Stimulated activated CD4-positive, alpha-beta T cell treated with anti-CD3 and anti-CD28 coated beads, Interleukin-12 subunit alpha, Interleukin-12 subunit beta, amount 100 ng/mL, for 24 hours (primary cell): ENCODE results near the gene PDE6G.
"Not testable (repeated sequence)": the region's sequence is repeated elsewhere in the genome, so short reads cannot be mapped to it uniquely, and the experiment has no call there.

Source experiments
- DNase-seq, 2 experiments: peaks; one replicate each; pipeline ENCODE4 v3.0.0-alpha.2; 2020; ENCODE audit warnings: low read depth in 2 of 2

Gene PDE6G

DNA sequence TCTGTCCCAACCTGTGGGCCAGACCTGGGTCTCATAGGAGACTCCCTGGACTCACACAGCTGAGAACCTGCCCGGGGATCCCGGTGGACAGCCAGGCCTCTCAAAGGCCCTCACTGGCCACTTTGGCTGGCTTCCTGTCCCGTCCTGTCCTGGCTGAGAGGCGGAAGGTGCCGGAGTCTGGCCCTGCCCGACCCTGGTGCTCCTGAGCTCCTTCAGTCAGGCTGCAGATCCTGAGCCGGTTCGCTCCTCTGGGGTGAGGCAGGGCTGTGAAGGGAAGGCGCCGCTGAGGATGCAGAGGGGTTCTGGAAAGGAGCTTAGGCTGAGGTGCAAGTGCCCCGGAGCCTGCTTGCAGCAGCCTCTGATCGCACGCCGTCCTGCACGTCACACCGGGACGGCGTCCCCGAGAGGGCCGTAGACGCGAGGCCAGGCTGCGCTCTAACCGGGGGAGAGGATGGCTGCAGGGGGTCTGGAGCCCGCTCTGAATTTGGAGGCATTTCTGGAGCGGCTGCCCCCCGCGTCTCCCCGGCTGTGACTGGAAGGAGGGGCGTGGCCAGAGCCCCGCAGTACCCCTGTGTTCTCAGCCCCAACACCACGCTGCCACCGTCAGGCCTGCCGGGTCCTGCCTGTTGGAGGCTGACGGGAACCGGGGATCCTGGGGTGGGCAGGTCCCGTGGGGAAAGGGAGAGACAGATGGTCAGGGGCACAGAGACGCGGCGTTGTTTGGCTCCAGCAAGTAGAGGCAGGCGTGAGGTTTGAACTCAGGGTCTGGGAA lies 31.6 kb upstream of the PDE6G start:
- DNase-seq, result no peak

DNA sequence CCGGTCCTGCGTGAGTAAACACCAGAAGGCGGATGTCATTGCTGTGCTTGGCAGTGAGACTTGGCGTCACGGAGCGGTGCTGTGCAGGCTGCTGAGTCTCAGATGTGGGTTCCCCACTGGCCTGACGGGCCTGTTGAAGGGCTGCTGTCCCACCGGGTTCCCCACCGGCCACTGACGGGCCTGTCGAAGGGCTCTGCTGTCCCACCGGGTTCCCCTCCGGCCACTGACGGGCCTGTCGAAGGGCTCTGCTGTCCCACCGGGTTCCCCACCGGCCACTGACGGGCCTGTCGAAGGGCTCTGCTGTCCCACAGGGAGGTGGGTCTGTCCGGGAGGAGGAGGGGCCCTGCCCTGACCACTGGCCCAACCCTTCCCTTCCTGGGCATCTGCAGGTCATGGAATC lies 30.3 kb upstream of the PDE6G start:
- no peak for DNase-seq

DNA sequence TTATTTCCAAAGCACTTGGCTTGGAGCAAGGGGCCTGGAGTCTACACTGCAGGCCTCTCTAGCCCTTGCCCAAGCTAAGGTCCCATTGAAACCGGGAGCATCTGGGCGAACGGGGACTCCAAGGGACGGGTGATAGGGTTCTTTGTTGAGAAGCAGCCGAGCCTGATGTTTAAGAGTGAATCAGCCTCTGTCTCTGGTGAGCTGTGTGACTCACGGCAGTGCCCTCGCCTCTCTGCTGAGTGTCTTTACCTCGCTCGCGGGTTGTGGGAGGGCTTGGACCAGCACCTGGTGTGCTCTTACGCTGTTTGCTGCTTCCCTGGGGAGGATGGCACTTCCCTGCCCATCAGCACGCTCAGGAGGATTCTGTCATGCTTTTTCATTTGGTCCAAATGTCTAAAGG lies 28.8 kb upstream of the PDE6G start:
- DNase-seq, result peak in 1 of 2 experiments; percentile 28

DNA sequence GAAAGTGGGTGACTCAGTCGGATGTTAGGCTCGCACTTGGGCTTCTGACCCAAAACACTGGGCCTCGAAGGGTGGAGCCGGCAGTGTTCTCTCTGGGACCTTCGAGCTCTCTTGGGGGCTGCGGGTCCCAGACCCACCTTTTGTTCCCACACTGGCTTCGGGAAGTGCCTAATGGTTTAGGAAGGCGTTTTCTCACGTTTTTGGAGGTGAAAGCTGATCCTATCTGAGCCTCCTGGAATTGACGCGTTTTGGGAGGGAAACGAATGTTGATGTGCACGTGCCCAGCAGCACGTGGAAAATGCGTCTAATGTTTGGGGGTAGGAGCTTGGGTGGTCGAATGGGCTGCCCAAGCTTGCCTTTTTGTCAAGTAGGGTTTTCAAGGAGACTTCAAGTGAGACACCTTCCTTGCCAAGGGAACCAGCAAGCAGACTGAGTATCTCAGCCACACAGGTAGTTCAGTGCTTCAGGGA lies 28.1 kb upstream of the PDE6G start:
- no peak for DNase-seq

DNA sequence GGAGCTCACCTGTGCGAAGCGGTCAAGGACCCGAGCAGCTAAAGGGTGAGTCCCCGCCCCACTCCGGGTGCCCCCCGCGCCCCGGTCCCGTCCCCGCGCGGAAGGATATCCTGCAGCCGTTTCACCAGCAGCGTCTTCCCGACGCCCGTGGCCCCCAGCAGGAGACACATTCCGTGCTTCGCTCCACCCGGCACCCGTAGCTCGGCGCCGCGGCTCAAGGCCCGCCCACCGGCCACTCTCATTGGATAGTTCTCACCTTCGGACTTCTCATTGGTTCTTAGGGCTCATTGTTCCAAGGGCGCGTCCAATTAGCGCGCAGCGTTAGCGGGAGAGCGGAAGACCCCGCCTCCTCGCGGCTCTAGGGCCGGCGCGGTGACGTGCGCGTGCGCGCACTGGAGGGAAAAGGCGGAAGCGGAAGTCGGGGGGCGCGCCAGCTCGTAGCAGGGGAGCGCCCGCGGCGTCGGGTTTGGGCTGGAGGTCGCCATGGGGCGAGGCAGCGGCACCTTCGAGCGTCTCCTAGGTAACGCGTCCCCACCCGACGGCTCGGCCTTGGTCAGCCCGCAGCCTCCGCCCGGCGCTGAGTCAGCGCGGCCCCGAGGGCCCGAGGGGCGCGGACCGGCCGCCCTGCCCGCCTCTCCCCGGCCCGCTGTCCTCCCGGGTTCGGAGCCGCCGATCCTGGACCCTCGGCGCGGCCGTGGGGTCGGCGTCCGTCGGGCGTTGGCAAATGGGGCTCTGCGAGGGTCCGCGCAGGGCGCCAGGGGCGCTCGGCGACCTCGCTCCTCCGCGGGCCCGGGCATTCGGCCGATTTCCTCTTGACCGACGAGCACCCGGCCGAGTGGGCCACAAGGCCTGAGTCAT lies 27.5 kb upstream of the PDE6G start, which contains the start of the genes ARL16 and HGS:
TSS of gene ARL16 (minus strand) at position 214 of the 858 bp plus-strand sequence. CDS start at position 170, 44 bp downstream.
TSS of gene HGS (plus strand) at position 428 of the 858 bp plus-strand sequence. CDS start at position 484, 56 bp downstream.
- peak; percentile 97 for DNase-seq

DNA sequence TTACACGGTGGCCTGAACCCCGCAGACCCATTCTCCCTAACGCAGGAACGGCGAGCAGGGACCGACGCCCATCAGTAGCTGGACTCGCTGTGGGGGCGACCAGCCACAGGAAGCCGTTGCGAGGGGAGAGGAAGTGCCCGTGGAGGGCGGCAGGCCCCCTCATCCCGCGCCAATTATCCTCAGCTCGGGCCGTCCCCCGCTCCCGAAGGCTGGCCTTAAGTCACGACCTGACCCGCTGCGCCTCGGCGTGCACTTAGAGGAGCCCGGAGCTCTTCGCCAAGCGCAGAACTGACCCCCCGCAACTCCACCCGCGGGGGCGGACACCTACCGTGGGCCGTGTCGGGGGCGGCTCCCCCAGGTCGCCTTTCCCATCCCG lies 26.9 kb upstream of the PDE6G start:
- DNase-seq, result no peak

DNA sequence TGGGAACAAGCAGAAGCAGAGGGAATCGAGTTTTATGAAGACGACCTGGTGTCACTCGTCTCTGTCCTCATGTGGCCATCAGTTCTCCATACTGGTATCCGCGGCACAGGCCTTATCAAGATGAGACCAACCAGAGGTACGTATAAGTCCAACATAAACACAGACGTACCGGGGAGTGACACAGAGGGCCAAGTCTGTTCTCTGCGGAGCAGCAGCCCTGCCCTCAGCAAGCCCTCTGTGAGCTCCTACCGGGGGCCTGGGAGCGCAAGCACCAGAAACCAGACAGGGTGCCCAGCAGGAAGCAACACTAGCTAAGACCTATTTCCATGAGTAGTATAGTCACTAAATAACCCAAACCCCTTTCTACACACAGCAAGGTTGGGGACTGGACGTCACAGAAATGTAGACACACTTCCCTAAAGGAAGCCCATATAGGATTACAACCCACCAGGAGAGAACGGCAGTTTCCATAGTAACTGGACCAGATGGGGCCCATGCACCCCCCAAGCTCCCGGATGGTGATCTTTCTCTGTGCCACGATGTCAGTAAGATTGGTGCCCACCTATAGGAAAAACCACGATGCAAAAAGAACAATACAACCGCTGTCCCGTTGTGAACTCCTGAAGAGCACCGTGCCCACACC lies 26.3 kb upstream of the PDE6G start:
- no peak for DNase-seq

DNA sequence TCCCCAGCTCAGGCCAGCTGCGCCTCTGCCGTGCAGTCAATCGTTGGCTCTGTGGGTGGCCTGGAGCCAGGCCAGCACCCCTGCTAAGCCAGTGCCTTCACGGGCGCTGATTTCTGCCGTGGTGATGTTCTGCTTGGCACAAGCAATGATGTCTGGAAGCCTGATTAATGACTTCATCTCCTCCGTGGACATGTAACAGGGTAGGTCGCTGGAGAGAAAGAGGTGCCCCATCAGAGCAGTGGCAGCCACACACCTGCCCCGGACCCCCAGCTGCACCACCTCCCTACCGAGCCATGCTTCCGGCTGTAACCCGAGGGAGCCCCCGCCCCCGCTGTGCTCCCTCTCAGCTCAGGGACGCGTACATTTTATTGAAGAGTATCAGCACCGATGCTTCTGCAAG lies 25.3 kb upstream of the PDE6G start:
- no peak for DNase-seq

DNA sequence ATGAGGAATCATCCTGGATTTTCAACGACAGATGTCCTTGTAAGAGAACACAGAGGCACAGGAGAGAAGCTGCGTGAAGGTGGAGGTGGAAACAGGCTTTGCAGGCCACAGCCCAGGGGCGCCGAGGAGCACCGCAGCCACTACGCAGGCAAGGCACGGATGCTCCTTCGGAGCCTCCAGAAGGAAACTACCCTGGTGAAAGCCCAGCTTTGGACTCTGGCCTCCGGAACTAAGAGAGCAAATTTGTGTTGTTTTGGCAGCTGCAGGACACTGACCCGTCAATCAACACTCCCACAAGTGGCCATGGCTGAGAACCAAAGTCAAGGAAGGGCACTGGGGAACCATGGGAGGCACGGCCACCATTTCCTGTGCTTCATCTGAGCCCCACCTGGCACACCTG lies 23.8 kb upstream of the PDE6G start:
- DNase-seq, result no peak

DNA sequence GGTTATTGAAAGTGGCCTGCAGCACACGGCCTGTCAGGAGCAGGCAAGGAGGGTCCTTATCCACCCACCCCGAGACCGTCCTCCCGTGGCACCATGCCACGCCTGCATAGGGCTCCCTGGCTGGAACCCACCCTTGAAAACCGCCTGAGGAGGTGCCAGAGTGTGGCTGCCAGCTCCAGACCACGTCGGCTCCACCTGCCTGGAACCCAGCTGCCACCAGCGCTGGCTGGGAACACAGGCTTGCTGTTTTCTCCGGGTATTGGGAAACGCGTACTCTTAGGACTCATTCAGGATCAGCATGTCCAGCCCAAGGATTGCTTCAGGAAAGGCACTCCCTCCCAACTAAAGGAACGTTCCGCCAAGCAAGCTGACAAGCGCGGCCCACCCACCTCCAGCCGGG lies 20.6 kb upstream of the PDE6G start:
- no peak for DNase-seq

DNA sequence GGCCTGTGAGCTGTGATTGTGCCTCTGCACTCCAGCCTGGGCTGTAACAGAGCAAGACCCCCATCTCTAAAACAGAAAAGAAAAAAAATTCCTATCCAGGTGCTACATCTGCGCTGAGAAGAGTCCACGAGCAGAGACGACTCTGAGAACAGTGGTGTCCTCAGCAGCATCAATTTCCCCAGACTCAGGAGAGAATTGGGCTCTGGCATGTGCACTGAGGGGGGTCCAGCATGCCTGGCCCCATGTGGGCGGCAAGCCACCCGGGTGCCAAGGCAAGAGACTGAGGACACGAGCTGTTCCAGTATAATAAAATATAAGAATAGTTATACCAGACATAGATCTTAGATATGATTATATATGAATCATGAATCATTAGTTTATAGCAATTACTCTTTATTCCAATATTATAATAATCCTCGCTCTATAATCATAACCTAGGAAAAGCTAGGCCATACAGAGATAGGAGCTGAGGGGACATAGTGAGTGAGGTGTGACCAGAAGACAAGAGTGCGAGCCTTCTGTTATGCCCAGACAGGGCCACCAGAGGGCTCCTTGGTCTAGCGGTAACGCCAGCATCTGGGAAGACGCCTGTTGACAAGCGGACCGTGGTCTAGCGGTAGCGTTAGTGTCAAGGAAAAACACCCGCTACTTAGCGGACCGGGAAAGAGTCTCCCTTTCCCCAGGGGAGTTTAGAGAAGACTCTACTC lies 19.3 kb upstream of the PDE6G start:
- not testable (repeated sequence) for DNase-seq

DNA sequence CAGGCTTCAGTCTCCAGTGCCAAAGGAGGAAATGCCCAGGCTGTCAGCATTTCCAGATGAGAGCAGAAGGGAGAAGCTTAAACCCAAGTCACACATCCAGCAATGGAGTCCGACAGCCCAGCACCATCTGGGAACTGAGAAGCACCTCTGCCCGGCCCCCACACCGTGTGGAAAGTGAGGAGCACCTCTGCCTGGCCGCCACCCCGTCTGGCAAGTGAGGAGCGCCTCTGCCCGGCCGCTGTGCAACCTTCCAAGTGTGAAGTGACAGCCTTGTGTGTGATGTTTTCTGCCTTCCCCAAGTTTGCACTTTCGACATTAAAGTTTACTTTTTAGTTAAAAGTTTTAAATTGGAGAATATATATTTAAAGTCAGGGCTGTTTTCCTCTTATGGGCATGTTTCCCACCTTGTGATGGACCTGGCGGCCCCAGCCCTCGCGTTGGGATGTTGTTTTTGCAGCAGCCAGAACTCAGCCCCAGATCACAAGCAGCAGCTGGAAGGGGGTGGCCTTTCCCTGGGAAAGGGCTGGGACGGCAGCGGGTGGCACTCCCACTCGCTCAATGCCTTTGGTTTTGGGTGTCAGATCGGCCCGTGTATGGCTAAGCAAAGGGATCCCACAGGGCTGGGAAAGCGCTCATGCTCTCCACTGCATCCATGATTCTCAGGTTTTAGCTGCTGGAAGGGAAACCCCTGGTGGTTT lies 17.4 kb upstream of the PDE6G start:
- no peak for DNase-seq

DNA sequence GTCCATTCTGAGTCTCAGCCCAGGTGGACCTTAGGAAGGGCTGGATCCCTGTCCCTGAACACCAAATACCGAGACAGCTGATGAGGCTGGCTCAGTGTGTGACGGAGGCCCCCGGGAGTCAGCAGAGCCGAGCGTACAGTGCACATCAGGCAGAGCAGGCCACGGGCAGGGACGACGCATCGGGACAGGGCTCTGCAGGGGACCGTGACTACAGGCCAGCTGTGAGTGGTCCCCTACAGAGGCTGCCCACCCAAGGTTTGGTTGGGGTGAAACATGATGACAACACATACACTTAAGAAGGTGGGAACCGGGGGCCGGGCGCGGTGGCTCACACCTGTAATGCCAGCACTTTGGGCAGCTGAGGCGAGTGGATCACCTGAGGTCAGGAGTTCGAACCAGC lies 16.6 kb upstream of the PDE6G start:
- no peak for DNase-seq

DNA sequence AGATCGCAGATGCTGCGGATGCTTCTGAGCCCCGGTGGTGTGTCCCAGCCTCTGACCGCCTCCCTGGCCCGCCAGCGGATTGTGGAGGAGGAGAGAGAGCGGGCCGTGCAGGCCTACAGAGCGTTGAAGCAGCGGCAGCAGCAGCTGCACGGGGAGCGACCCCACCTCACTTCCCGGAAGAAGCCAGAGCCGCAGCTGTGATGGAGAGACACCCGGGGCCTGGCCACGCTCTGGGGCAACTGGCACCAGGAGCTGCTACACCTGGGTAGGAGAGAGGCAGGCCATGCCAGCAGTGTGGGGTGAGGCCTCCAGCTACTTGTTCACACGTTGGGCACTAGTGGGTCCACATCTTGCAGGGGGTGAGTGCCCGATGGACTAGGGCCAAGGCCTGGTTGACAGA lies 16.2 kb upstream of the PDE6G start:
- no peak for DNase-seq

DNA sequence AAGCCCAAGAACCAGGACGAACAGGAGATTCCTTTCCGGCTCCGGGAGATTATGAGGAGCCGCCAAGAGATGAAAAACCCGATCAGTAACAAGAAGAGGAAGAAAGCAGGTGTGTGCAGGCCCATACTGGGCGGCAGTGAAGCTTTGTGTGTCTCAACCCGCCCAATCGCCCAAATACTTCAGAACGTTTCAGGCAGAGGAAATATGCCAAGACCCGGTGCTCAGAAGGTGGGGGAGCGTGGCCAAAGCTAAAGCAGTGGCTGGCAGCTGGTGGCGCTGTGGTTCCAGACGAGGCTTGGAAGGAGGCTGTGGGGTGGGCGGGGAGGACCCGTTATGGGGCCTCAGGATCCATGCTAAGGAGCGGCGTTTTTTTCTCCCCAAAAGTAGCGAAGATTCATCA lies 11.4 kb upstream of the PDE6G start:
- DNase-seq, result no peak

DNA sequence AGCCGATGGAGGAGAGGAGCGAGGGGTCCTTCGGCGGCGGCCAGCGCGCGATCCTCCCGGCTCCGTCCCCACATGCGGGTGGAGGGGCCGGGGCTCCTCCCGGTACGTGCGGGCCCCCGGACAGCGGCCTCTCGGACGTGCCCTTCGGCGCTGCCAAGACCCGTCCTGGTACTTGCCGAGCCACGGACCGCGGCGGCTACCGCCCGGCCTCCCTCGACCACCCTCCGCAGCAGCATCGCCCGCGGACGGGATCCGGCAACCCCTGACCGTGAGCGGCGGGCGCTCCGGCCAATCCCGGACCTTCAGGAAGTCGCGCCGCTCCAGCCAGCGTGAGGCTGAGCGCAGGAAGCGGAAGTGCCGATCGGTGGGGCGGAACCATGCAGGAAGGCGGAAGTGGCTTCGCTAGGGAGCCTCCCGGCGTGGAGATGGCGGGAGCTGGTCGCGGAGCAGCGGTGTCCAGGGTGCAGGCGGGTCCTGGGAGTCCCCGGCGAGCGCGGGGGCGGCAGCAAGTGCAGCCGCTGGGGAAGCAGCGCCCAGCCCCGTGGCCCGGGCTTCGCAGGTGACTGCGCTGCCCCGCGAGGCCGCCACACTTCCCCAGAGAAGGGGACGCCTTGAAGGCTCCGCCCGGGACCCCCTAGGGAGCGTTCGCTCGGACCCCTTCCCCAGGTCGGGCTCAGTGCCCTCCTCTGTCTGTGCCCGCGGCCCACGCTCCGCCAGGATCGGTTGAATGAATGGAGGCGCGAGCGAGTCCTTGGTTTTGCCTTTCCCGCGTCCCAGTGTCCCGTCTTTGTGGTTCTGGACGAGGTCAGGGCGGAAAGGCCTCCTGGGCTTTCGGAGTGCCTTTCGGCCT lies 10.2 kb upstream of the PDE6G start, which contains the start of the genes CCDC137 and OXLD1:
TSS of gene CCDC137 (plus strand) at position 396 of the 850 bp plus-strand sequence. CDS start at position 426, 30 bp downstream.
TSS of gene OXLD1 (minus strand) at position 264 of the 850 bp plus-strand sequence. CDS start at position 236, 28 bp downstream.
- peak; percentile 87 to 92 for DNase-seq

DNA sequence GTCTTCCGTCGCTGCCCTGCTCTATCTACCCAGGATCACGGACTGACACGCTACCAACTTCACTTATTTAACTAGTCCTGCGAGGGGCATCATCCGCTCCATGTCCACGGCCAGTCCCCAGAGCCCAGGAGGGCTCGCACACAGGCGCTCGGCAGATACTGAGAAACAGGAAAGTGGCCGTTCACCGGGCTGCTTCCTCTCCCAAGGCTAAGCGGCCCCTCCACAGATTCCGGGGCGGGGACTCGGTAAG lies 9.7 kb upstream of the PDE6G start:
- no peak for DNase-seq

DNA sequence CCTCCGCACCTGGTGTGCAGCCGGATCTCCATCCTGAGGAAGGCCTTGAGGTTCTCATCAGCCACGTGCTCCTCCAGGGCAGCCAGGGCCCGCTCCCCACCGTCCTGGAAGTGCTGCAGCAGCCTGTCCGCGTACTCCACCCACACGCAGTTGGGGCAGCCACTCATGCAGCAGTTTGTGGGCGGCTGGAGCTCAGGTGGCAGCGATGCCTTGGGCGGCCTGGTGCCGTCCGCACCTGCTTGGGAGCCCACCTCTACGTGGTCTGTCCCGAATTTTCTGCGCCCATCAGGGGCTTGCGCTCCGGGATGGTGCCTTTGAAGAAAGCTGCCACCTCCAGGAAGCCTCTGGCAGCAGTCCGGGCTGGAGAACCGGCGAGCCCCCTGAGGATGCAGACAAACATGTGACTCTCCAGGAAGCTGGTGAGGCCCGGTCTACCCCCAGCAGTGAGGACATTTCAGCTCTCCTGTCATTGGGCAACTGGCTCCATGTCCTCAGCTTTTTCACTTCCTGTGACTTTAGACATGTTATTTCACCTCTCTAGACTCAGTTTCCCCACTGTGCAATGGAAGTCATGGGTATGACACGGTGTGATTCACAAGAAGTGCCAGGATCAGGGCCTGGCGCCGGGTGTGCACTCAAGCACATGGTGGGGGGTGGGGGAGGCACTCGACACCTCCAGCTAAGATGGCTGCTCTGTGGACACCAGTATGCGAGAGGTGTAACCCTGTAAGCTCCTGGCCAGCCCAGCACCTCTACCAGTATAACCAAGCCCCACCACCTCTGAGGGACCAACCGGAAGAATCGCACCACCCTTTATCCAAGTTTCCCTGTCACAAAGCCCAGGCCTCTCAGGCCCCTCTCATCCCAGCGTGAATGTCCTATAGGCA lies 9.1 kb upstream of the PDE6G start:
- peak; percentile 43 to 64 for DNase-seq

DNA sequence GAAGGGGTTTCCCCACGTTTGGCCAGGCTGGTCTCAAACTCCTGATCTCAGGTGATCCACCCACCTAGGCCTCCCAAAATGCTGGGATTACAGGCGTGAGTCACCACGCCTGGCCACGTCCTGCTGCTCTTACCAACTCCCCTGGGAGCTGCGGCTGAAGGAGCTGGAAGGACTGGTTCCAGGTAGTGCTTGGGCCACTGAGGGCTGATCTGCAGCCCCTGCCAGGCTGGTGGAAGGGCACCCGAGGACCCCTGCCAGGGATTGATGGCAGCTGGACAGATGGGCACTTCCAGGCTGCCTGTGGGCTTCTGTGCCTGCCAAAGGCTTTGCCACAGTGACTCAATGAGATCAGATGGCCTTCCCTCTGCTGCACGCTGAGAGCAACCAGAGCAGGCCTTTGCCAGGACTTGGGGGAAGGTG lies 7.7 kb upstream of the PDE6G start:
- DNase-seq, result no peak
